Measurements from ENCODE around the gene DYNC1I2. TPM values are rescaled to one million over a fixed set of nuclear protein-coding genes. Genes with fewer than 3 reads are reported as not detected.

DYNC1I2 gene
- total and polyA plus RNA-seq, 2 experiments from 2014 or later: 79.4 to 102 TPM

GRCh38 chr2:171789956-171790355 is 102.7 kb downstream of the DYNC1I2 start (continued):
- TF ChIP-seq, protein P1, sequence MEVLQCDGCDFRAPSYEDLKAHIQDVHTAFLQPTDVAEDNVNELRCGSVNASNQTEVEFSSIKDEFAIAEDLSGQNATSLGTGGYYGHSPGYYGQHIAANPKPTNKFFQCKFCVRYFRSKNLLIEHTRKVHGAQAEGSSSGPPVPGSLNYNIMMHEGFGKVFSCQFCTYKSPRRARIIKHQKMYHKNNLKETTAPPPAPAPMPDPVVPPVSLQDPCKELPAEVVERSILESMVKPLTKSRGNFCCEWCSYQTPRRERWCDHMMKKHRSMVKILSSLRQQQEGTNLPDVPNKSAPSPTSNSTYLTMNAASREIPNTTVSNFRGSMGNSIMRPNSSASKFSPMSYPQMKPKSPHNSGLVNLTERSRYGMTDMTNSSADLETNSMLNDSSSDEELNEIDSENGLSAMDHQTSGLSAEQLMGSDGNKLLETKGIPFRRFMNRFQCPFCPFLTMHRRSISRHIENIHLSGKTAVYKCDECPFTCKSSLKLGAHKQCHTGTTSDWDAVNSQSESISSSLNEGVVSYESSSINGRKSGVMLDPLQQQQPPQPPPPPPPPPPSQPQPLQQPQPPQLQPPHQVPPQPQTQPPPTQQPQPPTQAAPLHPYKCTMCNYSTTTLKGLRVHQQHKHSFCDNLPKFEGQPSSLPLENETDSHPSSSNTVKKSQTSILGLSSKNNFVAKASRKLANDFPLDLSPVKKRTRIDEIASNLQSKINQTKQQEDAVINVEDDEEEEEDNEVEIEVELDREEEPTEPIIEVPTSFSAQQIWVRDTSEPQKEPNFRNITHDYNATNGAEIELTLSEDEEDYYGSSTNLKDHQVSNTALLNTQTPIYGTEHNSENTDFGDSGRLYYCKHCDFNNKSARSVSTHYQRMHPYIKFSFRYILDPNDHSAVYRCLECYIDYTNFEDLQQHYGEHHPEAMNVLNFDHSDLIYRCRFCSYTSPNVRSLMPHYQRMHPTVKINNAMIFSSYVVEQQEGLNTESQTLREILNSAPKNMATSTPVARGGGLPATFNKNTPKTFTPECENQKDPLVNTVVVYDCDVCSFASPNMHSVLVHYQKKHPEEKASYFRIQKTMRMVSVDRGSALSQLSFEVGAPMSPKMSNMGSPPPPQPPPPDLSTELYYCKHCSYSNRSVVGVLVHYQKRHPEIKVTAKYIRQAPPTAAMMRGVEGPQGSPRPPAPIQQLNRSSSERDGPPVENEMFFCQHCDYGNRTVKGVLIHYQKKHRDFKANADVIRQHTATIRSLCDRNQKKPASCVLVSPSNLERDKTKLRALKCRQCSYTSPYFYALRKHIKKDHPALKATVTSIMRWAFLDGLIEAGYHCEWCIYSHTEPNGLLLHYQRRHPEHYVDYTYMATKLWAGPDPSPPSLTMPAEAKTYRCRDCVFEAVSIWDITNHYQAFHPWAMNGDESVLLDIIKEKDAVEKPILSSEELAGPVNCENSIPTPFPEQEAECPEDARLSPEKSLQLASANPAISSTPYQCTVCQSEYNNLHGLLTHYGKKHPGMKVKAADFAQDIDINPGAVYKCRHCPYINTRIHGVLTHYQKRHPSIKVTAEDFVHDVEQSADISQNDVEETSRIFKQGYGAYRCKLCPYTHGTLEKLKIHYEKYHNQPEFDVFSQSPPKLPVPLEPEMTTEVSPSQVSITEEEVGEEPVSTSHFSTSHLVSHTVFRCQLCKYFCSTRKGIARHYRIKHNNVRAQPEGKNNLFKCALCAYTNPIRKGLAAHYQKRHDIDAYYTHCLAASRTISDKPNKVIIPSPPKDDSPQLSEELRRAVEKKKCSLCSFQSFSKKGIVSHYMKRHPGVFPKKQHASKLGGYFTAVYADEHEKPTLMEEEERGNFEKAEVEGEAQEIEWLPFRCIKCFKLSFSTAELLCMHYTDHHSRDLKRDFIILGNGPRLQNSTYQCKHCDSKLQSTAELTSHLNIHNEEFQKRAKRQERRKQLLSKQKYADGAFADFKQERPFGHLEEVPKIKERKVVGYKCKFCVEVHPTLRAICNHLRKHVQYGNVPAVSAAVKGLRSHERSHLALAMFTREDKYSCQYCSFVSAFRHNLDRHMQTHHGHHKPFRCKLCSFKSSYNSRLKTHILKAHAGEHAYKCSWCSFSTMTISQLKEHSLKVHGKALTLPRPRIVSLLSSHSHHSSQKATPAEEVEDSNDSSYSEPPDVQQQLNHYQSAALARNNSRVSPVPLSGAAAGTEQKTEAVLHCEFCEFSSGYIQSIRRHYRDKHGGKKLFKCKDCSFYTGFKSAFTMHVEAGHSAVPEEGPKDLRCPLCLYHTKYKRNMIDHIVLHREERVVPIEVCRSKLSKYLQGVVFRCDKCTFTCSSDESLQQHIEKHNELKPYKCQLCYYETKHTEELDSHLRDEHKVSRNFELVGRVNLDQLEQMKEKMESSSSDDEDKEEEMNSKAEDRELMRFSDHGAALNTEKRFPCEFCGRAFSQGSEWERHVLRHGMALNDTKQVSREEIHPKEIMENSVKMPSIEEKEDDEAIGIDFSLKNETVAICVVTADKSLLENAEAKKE (CRISPR knock-in tag; IDR thresholded peaks at IDR 0.05): no peak
- no peak for TF ChIP-seq EZH2phosphoT487 (IDR thresholded peaks at IDR 0.05; ENCODE audit: unreplicated experiment)

GRCh38 chr2:171791361-171791760 is 104.1 kb downstream of the DYNC1I2 start:
- no peaks in the 10 kb centered on the region; the same call in 1 of the 2 replicates for H4K20me1 ChIP-seq (replicated peaks; ENCODE audit: insufficient read depth)
- ATAC-seq: no peak

DNA sequence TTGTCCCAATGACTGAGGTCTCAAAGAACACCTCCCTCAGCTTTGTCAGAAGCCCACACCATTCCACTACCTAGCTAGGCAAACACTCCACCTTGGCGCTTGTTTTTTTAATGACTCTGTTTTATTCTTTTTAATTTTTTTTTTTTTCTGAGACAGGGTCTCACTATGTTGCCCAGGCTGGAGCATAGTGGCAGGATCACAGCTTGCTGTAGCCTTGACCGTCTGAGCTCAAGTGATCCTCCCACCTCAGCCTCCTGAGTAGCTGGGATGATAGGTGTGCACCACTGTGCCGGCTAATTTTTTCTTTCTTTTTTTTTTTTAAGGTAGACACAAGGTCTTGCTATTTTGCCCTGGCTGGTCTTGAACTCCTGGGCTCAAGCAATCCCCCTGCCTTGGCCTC is 104.9 kb downstream of the DYNC1I2 start:
- no peaks in the 10 kb centered on the region for H3F3A ChIP-seq (replicated peaks; ENCODE audit: low read depth)
- no peaks in the 10 kb centered on the region for H3K27me3 ChIP-seq (ENCODE audit: insufficient read depth)
- Mint-ChIP-seq H3K4me3 (no peak overlapping the region), H3K27ac (no peak overlapping the region), H3K36me3 (ENCODE audit: low read depth) (peaks cover 7% of the 10 kb centered on the region), H3K4me1 (peaks cover 62% of the 10 kb centered on the region), H3K27me3 (ENCODE audit: insufficient read depth, low read depth, poor library complexity) (peaks cover 2% of the 10 kb centered on the region), H3K9me3 (no peaks in the 10 kb centered on the region)
- ATAC-seq (no peak), DNase-seq (ENCODE audit: low spot score) (no peak)
- no peaks in the 10 kb centered on the region for H3K9me2 ChIP-seq (ENCODE audit: insufficient read depth)
- no peaks in the 10 kb centered on the region for H3K79me2 ChIP-seq (replicated peaks; ENCODE audit: insufficient read depth)
- no peak overlapping the region for H3K27ac ChIP-seq (ENCODE audit: low read depth)
- no peak overlapping the region for H2AFZ ChIP-seq
- H3K4me2 ChIP-seq: no peak overlapping the region
- TF ChIP-seq CTCF (conservative IDR thresholded peaks at IDR 0.05; ENCODE audit: low read depth in 2 of 2): no peak
- TF ChIP-seq ZNF331 (CRISPR knock-in tag; IDR thresholded peaks at IDR 0.05; ENCODE audit: low read depth): no peak
- TF ChIP-seq ZNF114 (CRISPR knock-in tag; IDR thresholded peaks at IDR 0.05): no peak
- peaks cover 53% of the 10 kb centered on the region for H3K4me1 ChIP-seq (ENCODE audit: insufficient read depth)
- H3K36me3 ChIP-seq (ENCODE audit: insufficient read depth): no peaks in the 10 kb centered on the region
- H4K20me1 ChIP-seq (replicated peaks; ENCODE audit: insufficient read depth): no peaks in the 10 kb centered on the region; the same call in 1 of the 2 replicates
- H3K4me3 ChIP-seq: no peak overlapping the region

More at GRCh38 chr2:171791361-171791760, 104.1 kb downstream of the DYNC1I2 start:
- peaks cover 53% of the 10 kb centered on the region for H3K4me1 ChIP-seq (ENCODE audit: insufficient read depth)
- H3K36me3 ChIP-seq (ENCODE audit: insufficient read depth): no peaks in the 10 kb centered on the region
- no peak overlapping the region for H2AFZ ChIP-seq
- H3K9me2 ChIP-seq (ENCODE audit: insufficient read depth): no peaks in the 10 kb centered on the region
- H3F3A ChIP-seq (replicated peaks; ENCODE audit: low read depth): no peaks in the 10 kb centered on the region
- H3K4me1 Mint-ChIP-seq: peaks cover 62% of the 10 kb centered on the region
- H3K36me3 Mint-ChIP-seq (ENCODE audit: low read depth): peaks cover 14% of the 10 kb centered on the region
- no peak overlapping the region for H3K27ac Mint-ChIP-seq
- no peaks in the 10 kb centered on the region for H3K79me2 ChIP-seq (replicated peaks; ENCODE audit: insufficient read depth)
- H3K4me3 Mint-ChIP-seq: no peak overlapping the region
- H3K4me2 ChIP-seq: no peak overlapping the region
- no peak for DNase-seq (ENCODE audit: low spot score)
- no peak overlapping the region for H3K4me3 ChIP-seq
- TF ChIP-seq CREB1 (CRISPR knock-in tag; IDR thresholded peaks at IDR 0.05; ENCODE audit: low read depth) (no peak), STAT1 (IDR thresholded peaks at IDR 0.05; ENCODE audit: unreplicated experiment) (no peak)
- no peak overlapping the region for H3K27ac ChIP-seq (ENCODE audit: low read depth)
- no peaks in the 10 kb centered on the region for H3K9me3 Mint-ChIP-seq
- peaks cover 2% of the 10 kb centered on the region for H3K27me3 Mint-ChIP-seq (ENCODE audit: insufficient read depth, low read depth, poor library complexity)
- H3K27me3 ChIP-seq (ENCODE audit: insufficient read depth): no peaks in the 10 kb centered on the region

All from GM23338 (cell line).